Smooth muscle cell (in vitro differentiated cells): Measurements from ENCODE around the gene PRKAG3. TPM values are rescaled to one million over a fixed set of nuclear protein-coding genes. Genes with fewer than 3 reads are reported as not detected.

Experiments
- microRNA-seq: library from miRNA; unstranded; fragments of <30 nt; microRNA quantifications from one replicate; pipeline ENCODE4, GENCODE V29; 2016; ENCODE audit warnings: borderline number of aligned reads
- polyA plus RNA-seq: library from polyadenylated mRNA; unstranded; fragments of >200 nt; fragmentation: Nextera tagmentation; extraction: Ambion mirVana; gene quantifications from 2 replicates; pipeline ENCODE4 v1.2.1, GENCODE V29; 2016
- total RNA-seq: library from RNA; depleted of rRNA; stranded (reverse); fragments of >200 nt; gene quantifications from 2 replicates; pipeline ENCODE4 v1.2.3, GENCODE V29; 2014

Gene PRKAG3
- total and polyA plus RNA-seq, 2 experiments from 2014 or later, result not detected

Small RNA genes lying within 50 kb of the gene (microRNA-seq; reads per million reads assigned to microRNA genes)
- not detected for gene MIR9500

Other genes starting within 250 kb of the PRKAG3 start
- gene PLCD4, start 223.9 kb downstream of the PRKAG3 start, total RNA-seq, result 0.18 TPM in 2 replicates
- 0.63 and 2.5 TPM in 2 replicates for gene PLCD4, start 223.9 kb downstream of the PRKAG3 start, polyA plus RNA-seq
- 3.9 and 5.8 TPM in 2 replicates for gene ZNF142, start 172.2 kb downstream of the PRKAG3 start, total RNA-seq
- gene ZNF142, start 172.2 kb downstream of the PRKAG3 start, polyA plus RNA-seq, result 6.9 and 7.3 TPM in 2 replicates
- gene BCS1L, start 172.1 kb downstream of the PRKAG3 start, total RNA-seq, result 23.8 and 44.3 TPM in 2 replicates
- gene BCS1L, start 172.1 kb downstream of the PRKAG3 start, polyA plus RNA-seq, result 39.5 and 41.1 TPM in 2 replicates
- gene RNF25, start 159.8 kb downstream of the PRKAG3 start, total RNA-seq, result 43.1 and 44.3 TPM in 2 replicates
- 33.5 and 36.1 TPM in 2 replicates for gene RNF25, start 159.8 kb downstream of the PRKAG3 start, polyA plus RNA-seq
- gene STK36, start 159.7 kb downstream of the PRKAG3 start, total RNA-seq, result 22.2 and 22.7 TPM in 2 replicates
- 18.8 and 32.3 TPM in 2 replicates for gene STK36, start 159.7 kb downstream of the PRKAG3 start, polyA plus RNA-seq
- gene TTLL4, start 121.0 kb downstream of the PRKAG3 start, total RNA-seq, result 21.5 and 38.3 TPM in 2 replicates
- gene TTLL4, start 121.0 kb downstream of the PRKAG3 start, polyA plus RNA-seq, result 22.5 and 24.3 TPM in 2 replicates
- 9.6 and 11.2 TPM in 2 replicates for gene CYP27A1, start 49.7 kb downstream of the PRKAG3 start, total RNA-seq
- gene CYP27A1, start 49.7 kb downstream of the PRKAG3 start, polyA plus RNA-seq, result 11.5 and 14.9 TPM in 2 replicates
- gene WNT6, start 28.0 kb upstream of the PRKAG3 start, total RNA-seq, result 9.3 and 12.1 TPM in 2 replicates
- gene WNT6, start 28.0 kb upstream of the PRKAG3 start, polyA plus RNA-seq, result 7.9 and 44.6 TPM in 2 replicates
- 3.5 and 3.6 TPM in 2 replicates for gene WNT10A, start 49.0 kb upstream of the PRKAG3 start, total RNA-seq
- 2.3 and 21.2 TPM in 2 replicates for gene WNT10A, start 49.0 kb upstream of the PRKAG3 start, polyA plus RNA-seq
- not detected in 2 replicates for gene CDK5R2, start 127.9 kb upstream of the PRKAG3 start, total RNA-seq
- gene CDK5R2, start 127.9 kb upstream of the PRKAG3 start, polyA plus RNA-seq, result 0.62 TPM in 1 of 2 replicates, not detected in the other
- not detected in 2 replicates for gene FEV, start 153.4 kb upstream of the PRKAG3 start, total RNA-seq
- not detected in 2 replicates for gene FEV, start 153.4 kb upstream of the PRKAG3 start, polyA plus RNA-seq
- gene CRYBA2, start 161.6 kb upstream of the PRKAG3 start, total RNA-seq, result not detected in 2 replicates
- gene CRYBA2, start 161.6 kb upstream of the PRKAG3 start, polyA plus RNA-seq, result not detected in 2 replicates
- gene CFAP65, start 209.7 kb upstream of the PRKAG3 start, total RNA-seq, result not detected in 2 replicates
- gene CFAP65, start 209.7 kb upstream of the PRKAG3 start, polyA plus RNA-seq, result not detected in 2 replicates
- gene IHH, start 229.1 kb upstream of the PRKAG3 start, total RNA-seq, result 0.09 TPM in 1 of 2 replicates, not detected in the other
- gene IHH, start 229.1 kb upstream of the PRKAG3 start, polyA plus RNA-seq, result not detected in 2 replicates